Activated naive CD8-positive, alpha-beta T cell treated with anti-CD3 and anti-CD28 coated beads, Interleukin-2, amount 10 ng/mL, durations not matched to agents 7 days and 5 days (primary cell): ENCODE measurements around the gene ACOT7. TPM values are rescaled to one million over a fixed set of nuclear protein-coding genes. Genes with fewer than 3 reads are reported as not detected.
"Not testable (repeated sequence)": the region's sequence is repeated elsewhere in the genome, so short reads cannot be mapped to it uniquely, and the experiment has no call there.

Experiments used
- ATAC-seq: fragments of 150-1000 bp; cut with Tn5 transposase; one replicate; pipeline ENCODE4 v1.10.0; 2021; ENCODE audit warnings: low read depth, moderate library complexity
- POLR2A ChIA-PET: fragments of 350-600 bp; sonication (Branson Sonifier 250); formaldehyde crosslinking; loops from one replicate; lab custom pipeline; 2021; ENCODE audit warnings: antibody characterized with exemption; lab: Charles Lee
- DNase-seq: peaks from one replicate; pipeline ENCODE4 v3.0.0; 2021
- H3K27ac Mint-ChIP-seq: one replicate; pipeline ENCODE4 v1.8.0; 2022; ENCODE audit warnings: mild to moderate bottlenecking, mixed read lengths
- H3K27me3 Mint-ChIP-seq: one replicate; pipeline ENCODE4 v1.8.0; 2022; ENCODE audit warnings: mild to moderate bottlenecking, moderate library complexity, mixed read lengths
- H3K36me3 Mint-ChIP-seq: one replicate; pipeline ENCODE4 v1.8.0; 2021; ENCODE audit warnings: mild to moderate bottlenecking, mixed read lengths
- H3K4me1 Mint-ChIP-seq: one replicate; pipeline ENCODE4 v1.8.0; 2021; ENCODE audit warnings: mixed read lengths
- H3K4me3 Mint-ChIP-seq: one replicate; pipeline ENCODE4 v1.8.0; 2022; ENCODE audit warnings: mild to moderate bottlenecking, moderate library complexity, mixed read lengths
- H3K9me3 Mint-ChIP-seq: one replicate; pipeline ENCODE4 v1.8.0; 2021; ENCODE audit warnings: mixed read lengths
- total RNA-seq, 2 experiments: library from RNA; stranded (reverse); gene quantifications; one replicate each; pipeline ENCODE4 v1.2.3, GENCODE V29; 2021

ACOT7 gene
- total RNA-seq, 2 experiments from 2014 or later: 43.9 to 52.8 TPM

DNA sequence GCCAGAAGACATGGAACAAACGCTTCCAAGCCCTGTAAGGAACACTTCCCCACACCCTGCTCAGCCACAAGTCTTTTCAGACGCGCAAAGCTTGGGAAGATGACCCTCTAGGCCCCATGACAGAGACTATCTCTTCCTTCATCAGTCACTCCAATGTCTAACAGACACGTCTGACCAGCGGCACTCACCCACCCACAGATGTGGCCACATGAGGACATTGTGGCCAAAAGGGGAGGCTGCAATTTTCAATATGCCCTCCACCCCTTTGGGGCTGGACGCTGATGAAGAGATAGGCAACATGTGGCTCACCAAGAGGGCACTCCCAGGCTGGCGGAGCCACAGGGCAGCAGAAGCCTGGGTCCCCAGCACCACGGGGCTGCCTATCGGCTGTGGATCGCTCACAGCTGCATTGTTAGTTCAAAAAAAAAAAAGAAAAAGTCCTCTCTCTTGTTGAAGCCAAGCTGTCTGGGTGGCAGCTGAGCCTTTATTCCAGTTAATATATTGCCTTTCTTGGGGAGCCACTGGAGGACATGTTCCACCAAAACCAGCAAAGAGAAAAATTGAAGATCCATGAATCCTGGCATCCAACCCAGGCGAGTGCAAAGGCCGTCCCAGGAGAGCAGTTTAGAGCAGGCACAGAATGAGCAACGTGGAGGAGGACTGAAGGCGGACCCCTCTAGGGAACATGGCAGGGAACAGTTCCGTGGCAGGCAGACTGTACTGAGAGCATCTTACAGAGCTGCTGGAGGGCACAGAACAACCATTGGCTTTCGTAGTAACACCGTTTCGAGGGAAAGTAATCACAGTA lies 80.0 kb downstream of the ACOT7 start:
- H3K27me3 Mint-ChIP-seq: no peaks in the 10 kb centered on the region
- POLR2A ChIA-PET: no interaction called here
- no peak overlapping the region for H3K27ac Mint-ChIP-seq
- H3K36me3 Mint-ChIP-seq: peaks cover 23% of the 10 kb centered on the region
- DNase-seq (no peak), ATAC-seq (no peak)
- H3K4me3 Mint-ChIP-seq: no peak overlapping the region
- H3K9me3 Mint-ChIP-seq: no peaks in the 10 kb centered on the region
- no peaks in the 10 kb centered on the region for H3K4me1 Mint-ChIP-seq

DNA sequence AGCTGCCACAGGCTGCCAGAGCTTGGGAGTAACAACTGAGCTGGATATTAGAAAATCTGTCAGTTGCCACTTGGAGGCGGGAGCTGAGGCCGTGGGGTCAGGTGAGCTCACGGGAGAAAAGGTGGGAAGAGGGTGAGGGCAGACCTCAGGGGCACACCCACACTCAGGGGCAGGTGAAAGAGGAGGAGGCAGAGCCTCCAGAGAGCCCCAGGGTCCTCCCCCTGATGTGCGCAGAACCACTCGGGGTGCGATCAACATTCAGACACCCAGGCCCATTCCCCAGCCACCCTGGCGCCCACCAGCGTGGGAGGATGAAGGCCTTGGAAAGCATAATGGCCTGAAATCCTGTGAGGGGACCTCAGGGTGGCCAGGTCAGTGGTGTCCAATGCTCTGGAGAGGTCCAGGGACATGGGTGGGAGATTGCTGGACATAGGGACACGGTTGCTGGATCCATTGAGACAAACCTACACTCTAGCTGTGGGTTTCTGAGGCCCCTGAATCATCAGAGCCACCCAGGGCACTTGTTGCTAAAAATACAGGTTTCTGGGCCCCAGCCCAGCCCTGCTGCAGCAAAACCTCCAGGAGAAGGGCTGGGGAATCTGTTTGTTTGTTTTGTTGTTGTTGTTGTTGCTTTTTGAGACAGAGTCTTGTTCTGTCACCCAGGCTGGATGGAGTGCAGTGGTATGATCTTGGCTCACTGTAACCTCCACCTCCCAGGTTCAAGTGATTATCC lies 83.3 kb downstream of the ACOT7 start:
- POLR2A ChIA-PET: no interaction called here
- H3K36me3 Mint-ChIP-seq: peaks cover 31% of the 10 kb centered on the region
- H3K9me3 Mint-ChIP-seq: peaks cover 5% of the 10 kb centered on the region
- no peaks in the 10 kb centered on the region for H3K27me3 Mint-ChIP-seq
- no peak for ATAC-seq
- no peak for DNase-seq
- no peaks in the 10 kb centered on the region for H3K4me1 Mint-ChIP-seq
- H3K27ac Mint-ChIP-seq: no peak overlapping the region
- no peak overlapping the region for H3K4me3 Mint-ChIP-seq

DNA sequence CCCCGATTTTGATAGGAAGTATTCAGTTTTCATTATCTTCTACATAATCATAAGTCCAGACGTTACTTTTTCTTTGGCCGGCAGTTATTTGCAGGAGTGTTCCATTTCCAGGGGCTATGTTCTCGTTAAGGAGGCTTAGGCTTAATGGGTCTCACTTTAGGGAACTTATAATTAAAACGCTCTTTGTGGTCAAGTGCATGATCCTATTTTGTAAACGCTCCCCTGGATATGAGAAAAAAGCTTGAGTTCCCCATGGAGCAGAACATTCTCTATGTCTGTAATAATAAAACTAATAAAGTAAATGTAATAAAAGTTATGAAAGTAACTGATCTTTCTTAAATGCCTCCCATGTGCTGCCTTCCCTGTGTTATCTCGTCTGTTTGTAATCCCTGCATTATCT lies 84.0 kb downstream of the ACOT7 start:
- no peaks in the 10 kb centered on the region for H3K27me3 Mint-ChIP-seq
- H3K27ac Mint-ChIP-seq: no peak overlapping the region

GRCh38 chr1:6308449-6308848 lies 85.1 kb downstream of the ACOT7 start:
- Mint-ChIP-seq H3K4me1 (no peaks in the 10 kb centered on the region), H3K9me3 (peaks cover 5% of the 10 kb centered on the region), H3K36me3 (peaks cover 25% of the 10 kb centered on the region), H3K27ac (no peak overlapping the region), H3K27me3 (no peaks in the 10 kb centered on the region), H3K4me3 (no peak overlapping the region)
- ATAC-seq (no peak), DNase-seq (no peak)
- POLR2A ChIA-PET: no interaction called here

More for the DNA sequence above, 84.0 kb downstream of the ACOT7 start:
- Mint-ChIP-seq H3K4me1 (no peaks in the 10 kb centered on the region), H3K9me3 (peaks cover 5% of the 10 kb centered on the region), H3K4me3 (no peak overlapping the region), H3K36me3 (peaks cover 27% of the 10 kb centered on the region)
- POLR2A ChIA-PET: no interaction called here
- no peak for ATAC-seq
- no peak for DNase-seq

GRCh38 chr1:6307682-6308081 lies 85.9 kb downstream of the ACOT7 start:
- H3K27me3 Mint-ChIP-seq, ATAC-seq, H3K27ac Mint-ChIP-seq, H3K4me3 Mint-ChIP-seq, DNase-seq, H3K4me1 Mint-ChIP-seq, POLR2A ChIA-PET, H3K9me3 Mint-ChIP-seq: not testable (repeated sequence)
- peaks cover 25% of the 10 kb centered on the region for H3K36me3 Mint-ChIP-seq

GRCh38 chr1:6307099-6307498 lies 86.5 kb downstream of the ACOT7 start:
- POLR2A ChIA-PET: no interaction called here
- Mint-ChIP-seq H3K27ac (no peak overlapping the region), H3K36me3 (peaks cover 25% of the 10 kb centered on the region), H3K9me3 (peaks cover 5% of the 10 kb centered on the region), H3K4me1 (no peaks in the 10 kb centered on the region), H3K4me3 (no peak overlapping the region), H3K27me3 (no peaks in the 10 kb centered on the region)
- ATAC-seq (no peak), DNase-seq (no peak)

- no peak overlapping the region for H3K4me3 Mint-ChIP-seq
- H3K27ac Mint-ChIP-seq: no peak overlapping the region
- H3K36me3 Mint-ChIP-seq: peaks cover 15% of the 10 kb centered on the region
- H3K9me3 Mint-ChIP-seq: peaks cover 5% of the 10 kb centered on the region
- POLR2A ChIA-PET: no interaction called here
- no peaks in the 10 kb centered on the region for H3K27me3 Mint-ChIP-seq
- ATAC-seq (no peak), DNase-seq (no peak)
- H3K4me1 Mint-ChIP-seq: peaks cover 3% of the 10 kb centered on the region
Measured at GRCh38 chr1:6303397-6304012, 90.1 kb downstream of the ACOT7 start.

- ATAC-seq (no peak), DNase-seq (no peak)
- Mint-ChIP-seq H3K27ac (no peak overlapping the region), H3K4me1 (peaks cover 3% of the 10 kb centered on the region), H3K9me3 (peaks cover 2% of the 10 kb centered on the region), H3K27me3 (no peaks in the 10 kb centered on the region), H3K36me3 (peaks cover 9% of the 10 kb centered on the region), H3K4me3 (no peak overlapping the region)
- POLR2A ChIA-PET: no interaction called here
Measured at GRCh38 chr1:6302568-6302967, 91.0 kb downstream of the ACOT7 start.

DNA sequence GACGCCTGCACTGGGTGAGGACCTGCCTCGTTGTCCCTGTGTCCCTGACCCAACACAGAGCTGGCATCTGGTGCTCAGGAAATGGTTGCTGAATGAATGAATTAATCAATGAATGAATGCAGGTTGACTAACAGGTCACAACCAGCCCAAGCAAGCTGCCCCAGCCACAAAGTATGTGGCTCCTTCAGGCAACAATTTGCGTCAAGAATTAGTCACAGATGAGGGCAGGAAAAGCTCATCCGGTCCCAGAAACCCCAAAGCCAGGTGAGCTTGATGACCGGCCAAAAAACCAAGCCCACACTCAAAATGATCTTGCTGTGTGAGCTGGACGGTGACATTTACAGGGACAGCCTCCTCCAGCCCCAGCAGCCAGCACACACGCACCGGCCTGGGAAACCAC lies 92.0 kb downstream of the ACOT7 start:
- Mint-ChIP-seq H3K27ac (no peak overlapping the region), H3K9me3 (no peaks in the 10 kb centered on the region), H3K36me3 (peaks cover 3% of the 10 kb centered on the region), H3K4me3 (no peak overlapping the region), H3K4me1 (peaks cover 3% of the 10 kb centered on the region), H3K27me3 (no peaks in the 10 kb centered on the region)
- POLR2A ChIA-PET: no interaction called here
- no peak for DNase-seq
- no peak for ATAC-seq

GRCh38 chr1:6300342-6301048 lies 93.1 kb downstream of the ACOT7 start:
- ATAC-seq: no peak
- no peaks in the 10 kb centered on the region for H3K9me3 Mint-ChIP-seq
- H3K36me3 Mint-ChIP-seq: peaks cover 3% of the 10 kb centered on the region
- no peak for DNase-seq
- H3K27me3 Mint-ChIP-seq: no peaks in the 10 kb centered on the region
- H3K27ac Mint-ChIP-seq: no peak overlapping the region
- no peak overlapping the region for H3K4me3 Mint-ChIP-seq
- POLR2A ChIA-PET: no interaction called here
- H3K4me1 Mint-ChIP-seq: peaks cover 3% of the 10 kb centered on the region

- H3K36me3 Mint-ChIP-seq: peaks cover 4% of the 10 kb centered on the region
- DNase-seq: no peak
- no peak for ATAC-seq
- H3K4me3 Mint-ChIP-seq: no peak overlapping the region
- POLR2A ChIA-PET: no interaction called here
- H3K27ac Mint-ChIP-seq: no peak overlapping the region
- H3K27me3 Mint-ChIP-seq: no peaks in the 10 kb centered on the region
- H3K4me1 Mint-ChIP-seq: peaks cover 8% of the 10 kb centered on the region
- no peaks in the 10 kb centered on the region for H3K9me3 Mint-ChIP-seq
Measured at GRCh38 chr1:6299557-6300165, 93.9 kb downstream of the ACOT7 start.

DNA sequence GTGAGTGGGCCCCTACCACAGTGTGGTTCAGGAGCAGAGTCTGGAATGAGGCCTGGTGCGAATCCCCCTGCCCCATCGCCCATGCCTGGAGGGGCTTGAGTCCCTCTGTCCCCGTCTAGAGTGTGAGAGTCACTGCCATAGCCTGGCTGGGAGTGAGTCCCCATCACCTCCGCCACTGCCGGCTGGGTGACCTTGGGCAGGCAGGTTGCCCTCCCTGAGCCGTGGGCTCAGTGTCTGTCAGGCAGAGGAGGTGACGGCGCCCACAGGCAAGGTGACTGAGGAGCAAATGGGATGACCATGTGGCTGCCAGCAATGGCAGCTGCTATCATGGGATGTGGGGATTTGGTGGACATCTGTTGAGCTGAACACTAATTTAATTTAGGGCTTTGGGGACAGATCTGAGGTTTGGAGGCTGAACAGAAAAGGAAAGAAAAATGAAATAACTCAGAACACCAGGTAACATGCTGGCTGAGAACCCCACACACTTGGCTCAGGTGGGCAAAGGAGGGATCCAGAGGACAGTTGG lies 94.6 kb downstream of the ACOT7 start:
- Mint-ChIP-seq H3K27ac (no peak overlapping the region), H3K4me3 (no peak overlapping the region)

DNA sequence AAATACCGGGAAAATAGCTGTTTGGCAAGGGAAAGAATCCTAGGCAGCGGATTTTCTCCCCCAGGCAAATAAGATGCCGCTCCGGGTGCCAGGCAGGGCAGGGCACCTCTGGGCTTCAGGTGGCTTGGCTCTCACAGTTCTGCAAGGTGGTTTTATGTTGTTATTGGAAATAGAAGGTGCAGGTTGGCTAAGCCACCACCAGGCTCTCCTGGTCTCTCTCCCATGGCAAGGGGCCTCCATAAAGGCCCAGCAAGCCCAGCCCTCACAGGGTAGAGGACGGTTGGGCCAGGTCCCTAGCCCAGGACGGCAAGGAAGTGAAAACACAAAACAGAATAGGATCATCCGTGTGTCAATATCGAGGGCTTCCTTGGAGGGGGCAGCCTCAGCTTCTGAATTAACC lies 95.0 kb downstream of the ACOT7 start:
- DNase-seq (no peak), ATAC-seq (no peak)
- H3K36me3 Mint-ChIP-seq: peaks cover 10% of the 10 kb centered on the region
- POLR2A ChIA-PET: no interaction called here
- no peak overlapping the region for H3K4me3 Mint-ChIP-seq
- H3K4me1 Mint-ChIP-seq: peaks cover 10% of the 10 kb centered on the region
- no peaks in the 10 kb centered on the region for H3K9me3 Mint-ChIP-seq
- H3K27ac Mint-ChIP-seq: no peak overlapping the region
- H3K27me3 Mint-ChIP-seq: no peaks in the 10 kb centered on the region

More for the DNA sequence above, 94.6 kb downstream of the ACOT7 start:
- POLR2A ChIA-PET: no interaction called here
- peaks cover 10% of the 10 kb centered on the region for H3K4me1 Mint-ChIP-seq
- no peak for DNase-seq
- H3K9me3 Mint-ChIP-seq: no peaks in the 10 kb centered on the region
- no peak for ATAC-seq
- H3K36me3 Mint-ChIP-seq: peaks cover 8% of the 10 kb centered on the region
- H3K27me3 Mint-ChIP-seq: no peaks in the 10 kb centered on the region
